ENCODE data around the gene PCSK6. TPM values are rescaled to one million over a fixed set of nuclear protein-coding genes. Genes with fewer than 3 reads are reported as not detected.

PCSK6 gene
- total RNA-seq, 2 experiments from 2014 or later: 0.28 TPM; not detected in 1

DNA sequence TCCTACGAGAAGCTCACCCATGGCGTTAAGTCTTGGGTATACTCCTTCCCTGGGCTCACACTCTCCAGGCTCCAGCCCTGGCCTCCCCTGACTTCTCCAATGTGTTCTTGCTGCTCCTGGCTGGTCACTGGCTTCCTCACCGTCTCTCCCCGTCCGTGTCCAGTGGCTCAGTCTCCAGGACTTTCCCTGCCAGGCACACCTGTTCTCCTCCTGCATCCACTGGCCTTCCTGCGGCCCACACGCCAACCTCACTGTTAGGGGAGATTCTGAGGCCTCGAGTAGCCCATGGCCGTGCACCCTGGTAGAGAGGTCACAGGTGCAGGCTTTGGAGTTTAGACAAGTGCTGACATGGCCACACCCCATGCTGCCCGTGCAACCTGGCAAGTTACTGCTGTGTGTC lies 102.5 kb downstream of the PCSK6 start:
- Mint-ChIP-seq H3K27me3 (peaks cover 13% of the 10 kb centered on the region), H3K27ac (no peak overlapping the region), H3K4me3 (no peak overlapping the region), H3K36me3 (ENCODE audit: low read depth) (no peaks in the 10 kb centered on the region), H3K4me1 (ENCODE audit: low read depth) (no peaks in the 10 kb centered on the region), H3K9me3 (no peaks in the 10 kb centered on the region)
- DNase-seq (no peak), ATAC-seq (ENCODE audit: poor library complexity) (no peak)
- Histone ChIP-seq H3K27ac (ENCODE audit: low read depth in 1 of 2, low read length in 2 of 2) (no peak overlapping the region), H3K4me1 (ENCODE audit: insufficient read depth, low read length) (no peaks in the 10 kb centered on the region), H3K9me3 (ENCODE audit: control insufficient read depth in 1 of 2, insufficient read depth in 1 of 2, low read length in 2 of 2) (no peaks in the 10 kb centered on the region), H3K27me3 (ENCODE audit: control insufficient read depth in 1 of 2, insufficient read depth in 2 of 2, low read length in 2 of 2) (peaks cover 0 to 4% of the 10 kb centered on the region in 2 experiments), H3K4me3 (ENCODE audit: low read length) (no peak overlapping the region), H3K36me3 (ENCODE audit: insufficient read depth, low read length) (no peaks in the 10 kb centered on the region)
- intact Hi-C loops (cut with DNase I, micrococcal nuclease): no loop called here
- ChIA-PET POLR2A (no interaction called here), CTCF (no interaction called here)
- TF ChIP-seq, protein P1, sequence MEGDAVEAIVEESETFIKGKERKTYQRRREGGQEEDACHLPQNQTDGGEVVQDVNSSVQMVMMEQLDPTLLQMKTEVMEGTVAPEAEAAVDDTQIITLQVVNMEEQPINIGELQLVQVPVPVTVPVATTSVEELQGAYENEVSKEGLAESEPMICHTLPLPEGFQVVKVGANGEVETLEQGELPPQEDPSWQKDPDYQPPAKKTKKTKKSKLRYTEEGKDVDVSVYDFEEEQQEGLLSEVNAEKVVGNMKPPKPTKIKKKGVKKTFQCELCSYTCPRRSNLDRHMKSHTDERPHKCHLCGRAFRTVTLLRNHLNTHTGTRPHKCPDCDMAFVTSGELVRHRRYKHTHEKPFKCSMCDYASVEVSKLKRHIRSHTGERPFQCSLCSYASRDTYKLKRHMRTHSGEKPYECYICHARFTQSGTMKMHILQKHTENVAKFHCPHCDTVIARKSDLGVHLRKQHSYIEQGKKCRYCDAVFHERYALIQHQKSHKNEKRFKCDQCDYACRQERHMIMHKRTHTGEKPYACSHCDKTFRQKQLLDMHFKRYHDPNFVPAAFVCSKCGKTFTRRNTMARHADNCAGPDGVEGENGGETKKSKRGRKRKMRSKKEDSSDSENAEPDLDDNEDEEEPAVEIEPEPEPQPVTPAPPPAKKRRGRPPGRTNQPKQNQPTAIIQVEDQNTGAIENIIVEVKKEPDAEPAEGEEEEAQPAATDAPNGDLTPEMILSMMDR (IDR thresholded peaks at IDR 0.05): no peak

DNA sequence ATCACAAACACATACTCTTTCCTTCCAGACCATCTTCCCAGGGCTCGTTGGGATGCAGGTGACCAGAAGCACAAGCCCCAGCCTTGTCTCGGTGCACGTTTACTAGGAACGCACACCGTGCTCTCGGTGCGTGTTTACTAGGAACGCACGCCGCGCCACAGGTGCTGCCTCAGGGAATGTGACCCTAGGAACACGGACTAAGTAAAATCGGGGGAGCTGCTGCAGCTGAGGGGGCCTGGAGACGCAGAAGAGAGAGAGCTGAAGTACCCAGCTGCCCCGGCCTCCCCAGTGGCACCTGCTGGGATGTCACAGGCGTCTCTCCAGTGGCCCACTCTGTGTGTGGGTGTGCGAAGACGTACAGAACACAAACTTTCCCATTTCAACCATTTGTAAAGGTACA lies 103.5 kb downstream of the PCSK6 start:
- TF ChIP-seq, protein P1 (IDR thresholded peaks at IDR 0.05): no peak
- no peaks in the 10 kb centered on the region for H3K36me3 Mint-ChIP-seq (ENCODE audit: low read depth)
- H3K27me3 Mint-ChIP-seq: peaks cover 7% of the 10 kb centered on the region
- ChIA-PET POLR2A (no interaction called here), CTCF (no interaction called here)
- H3K9me3 ChIP-seq (ENCODE audit: control insufficient read depth in 1 of 2, insufficient read depth in 1 of 2, low read length in 2 of 2): no peaks in the 10 kb centered on the region
- no peak overlapping the region for H3K27ac ChIP-seq (ENCODE audit: low read depth in 1 of 2, low read length in 2 of 2)
- peaks cover 0 to 2% of the 10 kb centered on the region in 2 experiments for H3K27me3 ChIP-seq (ENCODE audit: control insufficient read depth in 1 of 2, insufficient read depth in 2 of 2, low read length in 2 of 2)
- no peak overlapping the region for H3K4me3 Mint-ChIP-seq
- no peak overlapping the region for H3K4me3 ChIP-seq (ENCODE audit: low read length)
- H3K4me1 Mint-ChIP-seq (ENCODE audit: low read depth): no peaks in the 10 kb centered on the region
- ATAC-seq (ENCODE audit: poor library complexity) (no peak), DNase-seq (no peak)
- intact Hi-C loops (cut with DNase I, micrococcal nuclease): no loop called here
- no peaks in the 10 kb centered on the region for H3K36me3 ChIP-seq (ENCODE audit: insufficient read depth, low read length)
- no peaks in the 10 kb centered on the region for H3K9me3 Mint-ChIP-seq
- H3K27ac Mint-ChIP-seq: no peak overlapping the region
- no peaks in the 10 kb centered on the region for H3K4me1 ChIP-seq (ENCODE audit: insufficient read depth, low read length)

DNA sequence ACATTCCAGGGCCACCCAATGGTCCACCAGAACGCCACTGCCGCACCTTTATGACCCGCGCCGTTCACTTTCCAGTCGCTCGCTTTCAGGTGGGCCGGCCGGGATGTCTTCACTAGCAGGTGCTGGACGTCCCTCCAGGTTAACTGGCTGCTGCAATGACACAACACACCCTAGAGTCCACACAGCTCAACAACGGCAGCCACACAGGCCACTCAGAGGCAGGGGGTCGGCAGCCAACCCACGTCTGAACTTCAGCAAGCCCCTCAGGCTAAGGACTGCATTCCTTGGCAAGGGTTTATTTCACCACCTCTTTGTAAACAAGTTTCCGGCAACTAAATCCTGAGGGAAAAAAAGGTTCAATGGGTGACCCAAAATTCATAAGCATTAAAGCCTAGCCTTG lies 105.2 kb downstream of the PCSK6 start:
- Histone ChIP-seq H3K4me3 (ENCODE audit: low read length) (no peak overlapping the region), H3K36me3 (ENCODE audit: insufficient read depth, low read length) (no peaks in the 10 kb centered on the region), H3K9me3 (ENCODE audit: control insufficient read depth in 1 of 2, insufficient read depth in 1 of 2, low read length in 2 of 2) (no peaks in the 10 kb centered on the region), H3K4me1 (ENCODE audit: insufficient read depth, low read length) (no peaks in the 10 kb centered on the region), H3K27me3 (ENCODE audit: control insufficient read depth in 1 of 2, insufficient read depth in 2 of 2, low read length in 2 of 2) (no peaks in the 10 kb centered on the region), H3K27ac (ENCODE audit: low read depth in 1 of 2, low read length in 2 of 2) (no peak overlapping the region)
- H3K4me3 Mint-ChIP-seq: no peak overlapping the region
- POLR2A ChIA-PET: no interaction called here
- no peaks in the 10 kb centered on the region for H3K36me3 Mint-ChIP-seq (ENCODE audit: low read depth)
- ATAC-seq (ENCODE audit: poor library complexity) (no peak), DNase-seq (no peak)
- H3K9me3 Mint-ChIP-seq: no peaks in the 10 kb centered on the region
- intact Hi-C loops (cut with DNase I, micrococcal nuclease): no loop called here
- H3K27me3 Mint-ChIP-seq: peaks cover 8% of the 10 kb centered on the region
- CTCF ChIA-PET: no interaction called here
- no peak overlapping the region for H3K27ac Mint-ChIP-seq
- no peaks in the 10 kb centered on the region for H3K4me1 Mint-ChIP-seq (ENCODE audit: low read depth)
- TF ChIP-seq, protein P1 (IDR thresholded peaks at IDR 0.05): no peak

Measured in CD4-positive, alpha-beta T cell (primary cell).